ENCODE results near the gene DNAJB1.

DNA sequence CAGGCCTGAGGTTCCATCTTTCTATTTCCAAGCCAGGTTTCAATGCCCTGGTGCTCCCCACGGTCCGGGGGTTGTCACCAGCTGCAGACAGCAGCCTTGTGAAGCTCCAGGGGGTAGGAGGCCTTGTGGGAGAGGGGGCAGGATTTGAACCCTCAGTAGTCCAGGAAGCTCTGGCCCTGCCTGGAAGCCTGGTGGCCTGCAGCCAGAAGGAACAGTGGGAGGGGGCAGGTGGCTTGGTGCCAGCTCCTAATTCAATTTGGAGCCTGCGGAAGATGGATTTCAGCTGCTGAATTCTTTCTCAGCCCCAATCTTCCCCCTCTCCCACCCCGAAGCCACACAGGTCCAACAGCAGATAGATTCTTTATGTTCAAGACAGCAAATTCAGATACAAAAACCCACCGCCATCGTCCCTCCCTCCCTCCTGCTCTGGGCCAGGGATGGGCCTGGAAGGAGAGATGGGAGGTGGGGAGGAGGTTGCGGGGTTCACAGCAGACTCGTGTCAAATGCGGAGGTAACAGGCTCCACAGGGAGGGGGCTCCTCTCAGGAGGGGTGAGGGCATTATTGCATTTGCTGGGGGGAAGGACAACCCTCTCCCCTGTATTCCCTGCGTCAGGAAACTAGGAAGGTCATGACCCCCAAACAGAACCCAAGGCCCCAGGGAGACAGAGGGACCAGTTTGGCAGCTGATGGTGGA lies 40.6 kb downstream of the DNAJB1 start:
- TF ChIP-seq TARDBP (IDR thresholded peaks at IDR 0.05) = no peak
- TF ChIP-seq, protein P1, sequence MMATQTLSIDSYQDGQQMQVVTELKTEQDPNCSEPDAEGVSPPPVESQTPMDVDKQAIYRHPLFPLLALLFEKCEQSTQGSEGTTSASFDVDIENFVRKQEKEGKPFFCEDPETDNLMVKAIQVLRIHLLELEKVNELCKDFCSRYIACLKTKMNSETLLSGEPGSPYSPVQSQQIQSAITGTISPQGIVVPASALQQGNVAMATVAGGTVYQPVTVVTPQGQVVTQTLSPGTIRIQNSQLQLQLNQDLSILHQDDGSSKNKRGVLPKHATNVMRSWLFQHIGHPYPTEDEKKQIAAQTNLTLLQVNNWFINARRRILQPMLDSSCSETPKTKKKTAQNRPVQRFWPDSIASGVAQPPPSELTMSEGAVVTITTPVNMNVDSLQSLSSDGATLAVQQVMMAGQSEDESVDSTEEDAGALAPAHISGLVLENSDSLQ (IDR thresholded peaks at IDR 0.05) = no peak
- TF ChIP-seq ARNT (IDR thresholded peaks at IDR 0.05) = no peak
- TF ChIP-seq ZNF384 (IDR thresholded peaks at IDR 0.05) = no peak
- no peak for TF ChIP-seq SUZ12 (IDR thresholded peaks at IDR 0.05)
- no peak for TF ChIP-seq FOXA1 (IDR thresholded peaks at IDR 0.05)
- TF ChIP-seq BHLHE40 (IDR thresholded peaks at IDR 0.05; ENCODE audit: borderline replicate concordance) = no peak
- TF ChIP-seq NFRKB (IDR thresholded peaks at IDR 0.05) = no peak
- no peak for TF ChIP-seq ELF4 (IDR thresholded peaks at IDR 0.05)
- TF ChIP-seq FOXM1 (IDR thresholded peaks at IDR 0.05; ENCODE audit: borderline replicate concordance) = no peak
- no peak for TF ChIP-seq SP1 (IDR thresholded peaks at IDR 0.05)
- TF ChIP-seq FOXK2 (IDR thresholded peaks at IDR 0.05) = no peak

Data from HEK293T (cell line).